Liver (tissue), 9 donors: ENCODE data around the gene MED31. TPM values are rescaled to one million over a fixed set of nuclear protein-coding genes. Genes with fewer than 3 reads are reported as not detected.

ENCODE experiments used
- DNase-seq: peaks from one replicate; pipeline ENCODE4 v3.0.0-alpha.2; 2017; ENCODE audit warnings: low spot score
- H3K27ac ChIP-seq, 2 donors: one replicate each; pipeline ENCODE4 v1.7.0; 2013; ENCODE audit warnings: inconsistent platforms in 2 of 2, low read length in 2 of 2, control low read depth in 1 of 2, low read depth in 1 of 2, mild to moderate bottlenecking in 1 of 2
- H3K27me3 ChIP-seq, 4 donors: one replicate each; pipeline versions ENCODE4 v1.6.1 to v1.7.0; 2013; ENCODE audit warnings: low read length in 3 of 4, inconsistent platforms in 1 of 4, mild to moderate bottlenecking in 1 of 4, moderate library complexity in 1 of 4; ENCODE audit not compliant: control insufficient read depth in 4 of 4, insufficient read depth in 4 of 4
- H3K36me3 ChIP-seq, 4 donors: one replicate each; pipeline versions ENCODE4 v1.6.1 to v1.7.0; 2013; ENCODE audit warnings: low read length in 3 of 4, mild to moderate bottlenecking in 3 of 4, low read depth in 1 of 4, moderate library complexity in 1 of 4; ENCODE audit not compliant: control insufficient read depth in 4 of 4, insufficient read depth in 3 of 4
- H3K4me1 ChIP-seq, 4 donors: one replicate each; pipeline versions ENCODE4 v1.6.1 to v1.7.0; 2013; ENCODE audit warnings: low read length in 3 of 4, mild to moderate bottlenecking in 3 of 4, moderate library complexity in 1 of 4; ENCODE audit not compliant: control insufficient read depth in 4 of 4, insufficient read depth in 4 of 4
- H3K4me3 ChIP-seq, 3 donors: one replicate each; pipeline versions ENCODE4 v1.6.1 to v1.7.0; 2013; ENCODE audit warnings: low read length in 3 of 3, control low read depth in 1 of 3, low read depth in 1 of 3, mild to moderate bottlenecking in 1 of 3
- H3K9ac ChIP-seq, 2 donors: one replicate each; pipeline ENCODE4 v1.7.0; 2013; ENCODE audit warnings: low read length in 2 of 2, mild to moderate bottlenecking in 2 of 2, moderate library complexity in 2 of 2, control low read depth in 1 of 2, low read depth in 1 of 2
- H3K9me3 ChIP-seq, 4 donors: one replicate each; pipeline versions ENCODE4 v1.6.1 to v1.7.0; 2013; ENCODE audit warnings: low read length in 3 of 4; ENCODE audit not compliant: control insufficient read depth in 4 of 4
- ATF3 ChIP-seq: IDR thresholded peaks from 2 replicates; pipeline ENCODE4 v1.6.1; 2016; ENCODE audit warnings: antibody characterized with exemption
- FOXA2 ChIP-seq: IDR thresholded peaks from 2 replicates; pipeline ENCODE4 v1.6.1; 2016; ENCODE audit warnings: antibody characterized with exemption
- HNF4G ChIP-seq: IDR thresholded peaks from 2 replicates; pipeline ENCODE4 v1.6.1; 2016; ENCODE audit warnings: antibody characterized with exemption
- MAX ChIP-seq: IDR thresholded peaks from 2 replicates; pipeline ENCODE4 v1.6.1; 2016; ENCODE audit warnings: antibody characterized with exemption
- RXRA ChIP-seq, 2 donors: IDR thresholded peaks; 2 replicates each; pipeline ENCODE4 v1.6.1; 2017 to 2018; ENCODE audit warnings: antibody characterized with exemption in 2 of 2, mild to moderate bottlenecking in 1 of 2
- SP1 ChIP-seq: IDR thresholded peaks from 2 replicates; pipeline ENCODE4 v1.6.1; 2018; ENCODE audit warnings: antibody characterized with exemption, mild to moderate bottlenecking
- TAF1 ChIP-seq: conservative IDR thresholded peaks from 2 replicates; pipeline ENCODE4 v1.6.1; 2016; ENCODE audit warnings: antibody characterized with exemption, mild to moderate bottlenecking
- YY1 ChIP-seq: IDR thresholded peaks from 2 replicates; pipeline ENCODE4 v1.6.1; 2016; ENCODE audit warnings: antibody characterized with exemption, mild to moderate bottlenecking
- ZBTB33 ChIP-seq: IDR thresholded peaks from 2 replicates; pipeline ENCODE4 v1.6.1; 2016; ENCODE audit warnings: antibody characterized with exemption
- WGBS: extraction: QIAGEN DNeasy Blood & Tissue Kit; methylation state at CpG from one replicate; pipeline ENCODE4 v1.1.7; 2013; 5-methylcytosine and 5-hydroxymethylcytosine counted together
- polyA plus RNA-seq, 2 donors: library from polyadenylated mRNA; stranded (reverse) in 1 of 2; unstranded in 1 of 2; fragments of 200-250 nt in 1 of 2; fragments of >200 nt in 1 of 2; fragmentation: Nextera tagmentation in 1 of 2; extraction: Ambion mirVana in 1 of 2; gene quantifications; one replicate each; pipeline versions ENCODE4 v1.2.1 to v1.2.3, GENCODE V29; 2013 to 2015
- total RNA-seq, 2 donors: library from RNA; depleted of rRNA; stranded (reverse); fragments of >200 nt; gene quantifications; one replicate each; pipeline ENCODE4 v1.2.3, GENCODE V29; 2014
- TF ChIP-seq, protein P1 (sequence below): fragments of 150-350 bp; IDR thresholded peaks from 2 replicates; pipeline ENCODE4 v1.5.1; 2017; ENCODE audit warnings: improper control_type of control experiment, low read depth, low read length; ENCODE audit not compliant: missing input control
- donor health status: healthy.
- donor health status: healthy.
- donor health status: healthy.
- donor health status: healthy.
- donor health status: healthy.

MED31 gene
- total and polyA plus RNA-seq, 4 donors: 6.9 to 29.8 (median 8.7) TPM

- TF ChIP-seq ZBTB33: no peak
Observed at GRCh38 chr17:6690641-6691040, 39.2 kb upstream of the MED31 start (continued).

- DNase-seq: no peak
- Histone ChIP-seq H3K4me3 (no peak overlapping the region), H3K9me3 (no peaks in the 10 kb centered on the region), H3K9ac (no peak overlapping the region), H3K4me1 (peaks cover 1 to 48% (median 35%) of the 10 kb centered on the region in 4 donors), H3K36me3 (peaks cover 6 to 54% (median 39%) of the 10 kb centered on the region in 4 donors), H3K27ac (no peak overlapping the region), H3K27me3 (no peaks in the 10 kb centered on the region)
- WGBS: 90% methylated on average over 9 of the region's 9 CpGs
- TF ChIP-seq ZBTB33: no peak
- TF ChIP-seq YY1: no peak
- TF ChIP-seq FOXA2: no peak
- TF ChIP-seq MAX: no peak
- no peak for TF ChIP-seq TAF1
- no peak for TF ChIP-seq ATF3
- no peak for TF ChIP-seq SP1
- TF ChIP-seq RXRA (IDR thresholded peaks at IDR 0.05): no peak
- TF ChIP-seq, protein P1, sequence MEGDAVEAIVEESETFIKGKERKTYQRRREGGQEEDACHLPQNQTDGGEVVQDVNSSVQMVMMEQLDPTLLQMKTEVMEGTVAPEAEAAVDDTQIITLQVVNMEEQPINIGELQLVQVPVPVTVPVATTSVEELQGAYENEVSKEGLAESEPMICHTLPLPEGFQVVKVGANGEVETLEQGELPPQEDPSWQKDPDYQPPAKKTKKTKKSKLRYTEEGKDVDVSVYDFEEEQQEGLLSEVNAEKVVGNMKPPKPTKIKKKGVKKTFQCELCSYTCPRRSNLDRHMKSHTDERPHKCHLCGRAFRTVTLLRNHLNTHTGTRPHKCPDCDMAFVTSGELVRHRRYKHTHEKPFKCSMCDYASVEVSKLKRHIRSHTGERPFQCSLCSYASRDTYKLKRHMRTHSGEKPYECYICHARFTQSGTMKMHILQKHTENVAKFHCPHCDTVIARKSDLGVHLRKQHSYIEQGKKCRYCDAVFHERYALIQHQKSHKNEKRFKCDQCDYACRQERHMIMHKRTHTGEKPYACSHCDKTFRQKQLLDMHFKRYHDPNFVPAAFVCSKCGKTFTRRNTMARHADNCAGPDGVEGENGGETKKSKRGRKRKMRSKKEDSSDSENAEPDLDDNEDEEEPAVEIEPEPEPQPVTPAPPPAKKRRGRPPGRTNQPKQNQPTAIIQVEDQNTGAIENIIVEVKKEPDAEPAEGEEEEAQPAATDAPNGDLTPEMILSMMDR: no peak
Observed at GRCh38 chr17:6688944-6689343, 37.5 kb upstream of the MED31 start.

GRCh38 chr17:6686026-6686425, 34.6 kb upstream of the MED31 start:
- 48% methylated on average over 4 of the region's 4 CpGs for WGBS
- Histone ChIP-seq H3K27me3 (no peaks in the 10 kb centered on the region), H3K9ac (no peak overlapping the region), H3K36me3 (peaks cover 2 to 29% (median 15%) of the 10 kb centered on the region in 4 donors), H3K9me3 (no peaks in the 10 kb centered on the region), H3K4me1 (peaks cover 4 to 56% (median 41%) of the 10 kb centered on the region in 4 donors), H3K4me3 (no peak overlapping the region), H3K27ac (peak overlapping the region; percentile 2 to 19)
- peak; percentile 5 for TF ChIP-seq FOXA2
- no peak for TF ChIP-seq HNF4G
- DNase-seq: no peak
